Measurements from ENCODE around the gene GPC1.

Gene GPC1

DNA sequence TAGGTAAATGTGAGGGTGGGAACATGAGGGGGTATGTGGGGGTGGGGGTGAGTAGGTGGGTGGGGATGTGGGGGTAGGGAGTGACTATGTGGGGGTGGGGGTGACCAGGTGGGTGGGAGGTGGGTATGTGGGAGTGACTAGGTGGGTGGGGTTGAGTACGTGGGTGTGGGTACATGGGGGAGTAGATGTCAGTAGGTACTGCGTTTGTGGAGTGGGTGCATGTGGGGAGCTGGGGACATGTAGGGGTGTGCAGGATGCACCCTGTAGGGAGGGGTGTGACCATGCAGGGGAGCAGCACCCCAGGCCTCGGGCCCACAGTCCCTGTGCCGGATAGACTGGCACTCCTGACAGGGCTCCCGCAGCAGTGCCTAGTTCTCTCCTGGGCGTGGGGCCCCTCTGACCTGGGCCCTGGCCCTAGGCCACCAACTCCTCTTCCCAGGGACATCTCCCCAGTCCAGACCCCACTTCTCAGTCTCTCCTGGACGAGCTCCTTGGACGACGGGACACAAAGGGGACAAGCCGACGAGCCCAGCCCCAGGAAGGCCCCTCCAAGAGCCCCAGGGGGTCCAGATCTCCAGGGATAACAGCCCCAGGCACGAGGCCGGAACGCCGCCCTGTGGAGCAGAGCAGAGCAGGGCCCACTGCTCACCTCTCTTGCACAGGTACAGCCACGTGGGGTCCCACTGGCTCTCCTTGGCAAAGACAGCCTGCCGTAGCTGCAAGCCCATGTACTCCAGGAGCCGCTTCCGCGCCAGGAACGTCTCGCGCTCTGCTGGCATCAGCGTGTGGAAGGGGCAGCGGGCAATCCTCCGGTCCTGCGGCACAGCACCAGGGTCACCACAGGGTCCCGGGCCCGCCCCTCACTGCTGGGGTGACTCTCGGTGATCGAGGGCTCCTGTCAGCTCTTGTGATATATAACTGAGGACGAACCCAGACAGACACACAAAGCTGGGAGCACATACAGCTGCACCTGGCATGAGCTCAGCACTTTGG lies 64.1 kb downstream of the GPC1 start:
- in situ Hi-C loops (cut with MboI; ENCODE audit: low pct_unique_long_range_greater_than_20kb, low sequenced_read_pairs, unreplicated experiment) = loop anchor here (10.0 to 25.0 kb wide), 2 partner anchors 205 to 338 kb away; no protein-coding TSS in a partner anchor
- DNase-seq (ENCODE audit: low spot score) = no peak
- TF ChIP-seq, protein P1, sequence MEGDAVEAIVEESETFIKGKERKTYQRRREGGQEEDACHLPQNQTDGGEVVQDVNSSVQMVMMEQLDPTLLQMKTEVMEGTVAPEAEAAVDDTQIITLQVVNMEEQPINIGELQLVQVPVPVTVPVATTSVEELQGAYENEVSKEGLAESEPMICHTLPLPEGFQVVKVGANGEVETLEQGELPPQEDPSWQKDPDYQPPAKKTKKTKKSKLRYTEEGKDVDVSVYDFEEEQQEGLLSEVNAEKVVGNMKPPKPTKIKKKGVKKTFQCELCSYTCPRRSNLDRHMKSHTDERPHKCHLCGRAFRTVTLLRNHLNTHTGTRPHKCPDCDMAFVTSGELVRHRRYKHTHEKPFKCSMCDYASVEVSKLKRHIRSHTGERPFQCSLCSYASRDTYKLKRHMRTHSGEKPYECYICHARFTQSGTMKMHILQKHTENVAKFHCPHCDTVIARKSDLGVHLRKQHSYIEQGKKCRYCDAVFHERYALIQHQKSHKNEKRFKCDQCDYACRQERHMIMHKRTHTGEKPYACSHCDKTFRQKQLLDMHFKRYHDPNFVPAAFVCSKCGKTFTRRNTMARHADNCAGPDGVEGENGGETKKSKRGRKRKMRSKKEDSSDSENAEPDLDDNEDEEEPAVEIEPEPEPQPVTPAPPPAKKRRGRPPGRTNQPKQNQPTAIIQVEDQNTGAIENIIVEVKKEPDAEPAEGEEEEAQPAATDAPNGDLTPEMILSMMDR (IDR thresholded peaks at IDR 0.05; ENCODE audit: extremely low read depth, insufficient read depth, missing control alignments) = no peak

DNA sequence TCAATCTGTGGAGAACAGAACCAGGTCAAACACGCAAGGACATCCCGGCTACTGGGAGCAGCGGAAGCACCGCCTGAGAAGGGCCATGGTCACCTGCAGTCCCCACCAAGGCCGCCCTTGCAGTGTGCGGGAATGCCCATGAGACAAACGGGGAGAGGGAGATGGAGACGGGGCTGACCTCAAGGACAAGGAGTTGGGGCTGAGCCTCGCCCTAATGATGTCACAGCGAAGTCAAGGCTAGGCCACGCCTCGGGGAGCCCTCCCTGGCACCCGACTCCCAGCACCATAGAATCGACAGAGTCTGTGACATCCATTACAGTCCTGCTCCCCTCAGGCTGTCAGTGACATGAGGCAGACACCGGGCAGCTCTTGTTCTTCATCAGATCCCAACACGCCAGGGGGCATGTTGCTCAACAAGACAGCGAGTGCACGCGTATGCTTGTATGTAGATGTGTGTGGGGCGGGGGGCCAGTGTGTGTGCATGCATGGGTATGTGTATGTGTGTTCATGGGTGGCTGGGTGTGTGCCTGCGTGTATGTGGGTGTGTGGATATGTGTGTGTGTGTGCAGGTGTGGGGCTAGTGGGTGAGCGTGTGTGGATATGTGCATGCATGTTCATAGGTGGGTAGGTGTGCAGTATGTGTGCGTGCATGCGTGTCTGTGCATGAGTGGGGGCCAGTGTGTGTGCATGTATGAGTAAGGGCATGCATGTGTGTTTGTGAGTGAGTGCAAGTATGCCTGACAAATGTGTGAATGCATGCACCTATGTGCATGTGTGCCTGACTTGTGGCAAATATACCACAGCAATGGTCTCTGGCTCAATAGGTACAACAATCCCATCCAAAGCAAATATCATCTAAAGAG lies 65.3 kb downstream of the GPC1 start:
- in situ Hi-C loops (cut with MboI; ENCODE audit: low pct_unique_long_range_greater_than_20kb, low sequenced_read_pairs, unreplicated experiment) = loop anchor here (10.0 to 25.0 kb wide), 2 partner anchors 204 to 337 kb away; no protein-coding TSS in a partner anchor
- TF ChIP-seq, protein P1 (IDR thresholded peaks at IDR 0.05; ENCODE audit: extremely low read depth, insufficient read depth, missing control alignments) = no peak
- DNase-seq (ENCODE audit: low spot score) = no peak

DNA sequence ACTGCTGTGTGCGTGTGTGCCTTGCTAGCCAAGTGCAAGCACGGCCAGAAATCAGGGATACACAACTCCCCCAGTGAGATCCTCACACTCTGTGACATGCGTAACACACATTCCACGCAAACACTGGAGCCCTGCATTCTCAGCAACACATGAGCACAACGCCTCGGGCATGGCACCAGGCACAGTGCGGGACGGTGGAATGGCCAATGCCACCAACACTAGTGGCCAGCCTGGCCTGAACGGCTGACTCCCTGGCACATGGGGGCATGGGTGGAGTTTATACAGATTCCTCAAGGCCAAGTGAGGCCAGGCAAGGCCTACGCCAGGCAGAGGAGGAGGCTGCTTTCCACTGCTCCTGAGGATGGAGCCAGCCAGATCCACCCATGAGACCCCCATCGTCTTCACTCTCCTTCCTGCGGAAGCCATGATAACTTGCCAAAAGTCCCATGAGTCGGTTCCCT lies 66.1 kb downstream of the GPC1 start:
- no peak for DNase-seq (ENCODE audit: low spot score)
- in situ Hi-C loops (cut with MboI; ENCODE audit: low pct_unique_long_range_greater_than_20kb, low sequenced_read_pairs, unreplicated experiment) = loop anchor here (10.0 to 25.0 kb wide), 2 partner anchors 203 to 336 kb away; no protein-coding TSS in a partner anchor
- TF ChIP-seq, protein P1 (IDR thresholded peaks at IDR 0.05; ENCODE audit: extremely low read depth, insufficient read depth, missing control alignments) = no peak

DNA sequence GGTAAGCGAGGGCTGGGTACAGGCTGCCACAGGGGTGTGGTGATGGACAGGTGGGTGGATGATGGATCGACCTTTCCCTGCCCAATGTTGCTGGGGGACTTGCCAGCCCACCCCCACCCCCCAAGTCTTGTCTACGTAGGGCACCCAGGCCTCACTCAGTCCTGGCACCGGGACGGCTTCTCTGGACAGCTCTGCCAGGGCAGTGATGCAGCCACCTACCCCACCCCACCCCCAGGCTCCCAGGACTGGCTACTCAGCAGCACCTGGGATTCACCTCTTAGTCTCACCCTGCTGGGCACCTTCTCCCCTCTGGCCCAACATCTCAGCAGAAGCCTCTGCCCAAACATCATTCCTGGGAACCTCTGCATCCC lies 66.6 kb downstream of the GPC1 start:
- TF ChIP-seq, protein P1 (IDR thresholded peaks at IDR 0.05; ENCODE audit: extremely low read depth, insufficient read depth, missing control alignments) = no peak
- no peak for DNase-seq (ENCODE audit: low spot score)
- in situ Hi-C loops (cut with MboI; ENCODE audit: low pct_unique_long_range_greater_than_20kb, low sequenced_read_pairs, unreplicated experiment) = loop anchor here (10.0 to 25.0 kb wide), 2 partner anchors 203 to 335 kb away; no protein-coding TSS in a partner anchor

DNA sequence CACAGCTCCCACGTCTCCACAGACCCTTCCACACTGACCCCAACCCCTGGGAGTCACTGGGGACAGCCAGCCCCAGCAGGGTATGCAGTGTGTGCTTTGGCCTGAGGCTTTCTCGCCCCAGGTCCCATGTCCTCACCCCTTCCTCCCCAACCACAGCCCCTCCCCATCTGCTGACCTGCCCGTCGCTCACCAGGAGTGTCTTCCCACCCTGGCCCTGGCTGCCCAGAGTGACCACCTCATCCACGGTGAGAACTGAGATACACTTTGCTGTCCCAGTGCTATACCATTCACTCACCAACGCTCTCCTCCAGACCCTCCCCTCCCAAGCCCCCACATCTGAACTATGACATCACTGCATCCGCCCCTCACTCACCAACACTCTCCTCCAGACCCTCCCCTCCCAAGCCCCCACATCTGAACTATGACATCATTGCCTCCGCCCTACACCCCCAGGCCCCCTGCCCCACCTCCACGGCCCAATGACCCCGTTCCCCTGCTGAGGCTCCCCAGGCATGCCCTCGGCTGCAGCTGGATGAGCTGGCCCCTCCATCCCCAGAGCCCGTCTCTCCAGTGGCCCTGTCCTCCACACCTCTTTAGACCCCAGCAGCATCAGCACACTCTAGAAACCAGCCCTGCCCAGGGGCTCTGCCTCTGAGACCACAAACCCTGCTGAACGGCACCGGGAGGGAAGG lies 67.1 kb downstream of the GPC1 start:
- in situ Hi-C loops (cut with MboI; ENCODE audit: low pct_unique_long_range_greater_than_20kb, low sequenced_read_pairs, unreplicated experiment) = loop anchor here (10.0 to 25.0 kb wide), 2 partner anchors 202 to 335 kb away; no protein-coding TSS in a partner anchor
- no peak for DNase-seq (ENCODE audit: low spot score)
- TF ChIP-seq, protein P1 (IDR thresholded peaks at IDR 0.05; ENCODE audit: extremely low read depth, insufficient read depth, missing control alignments) = no peak
